NCI-H446 treated with DMSO at 0.1 percent for 48 hours (cell line): ENCODE results near the gene MROH2B.
A peak's percentile ranks its signal among the peaks of the same experiment; 100 is the strongest.

Experiments used
- DNase-seq: peaks from one replicate; lab custom pipeline; 2025; lab: John Stamatoyannopoulos, UW

MROH2B gene

DNA sequence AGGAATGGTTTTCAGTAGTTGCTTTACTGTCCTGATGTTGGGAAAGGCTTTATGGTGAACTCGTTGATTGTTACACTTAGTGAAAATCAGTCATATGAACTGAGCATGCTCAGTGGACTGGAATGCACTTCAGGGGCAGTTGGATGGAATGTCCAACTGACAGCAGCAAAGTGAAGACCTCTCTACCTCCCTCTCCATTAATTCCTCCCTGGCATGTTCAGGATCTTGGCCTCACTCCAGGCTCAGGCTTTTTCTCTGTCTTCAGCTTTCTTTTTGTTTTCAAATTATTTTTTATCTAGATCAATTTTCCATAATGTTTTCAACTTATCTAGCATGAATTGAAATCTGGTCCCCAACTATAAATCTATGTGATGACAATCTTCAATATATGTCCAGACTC lies at the start of gene MROH2B:
Gene MROH2B (minus strand): TSS at position 101 of the 400 bp plus-strand sequence. CDS start 490 bp downstream, outside the sequence.
- DNase-seq = no peak

DNA sequence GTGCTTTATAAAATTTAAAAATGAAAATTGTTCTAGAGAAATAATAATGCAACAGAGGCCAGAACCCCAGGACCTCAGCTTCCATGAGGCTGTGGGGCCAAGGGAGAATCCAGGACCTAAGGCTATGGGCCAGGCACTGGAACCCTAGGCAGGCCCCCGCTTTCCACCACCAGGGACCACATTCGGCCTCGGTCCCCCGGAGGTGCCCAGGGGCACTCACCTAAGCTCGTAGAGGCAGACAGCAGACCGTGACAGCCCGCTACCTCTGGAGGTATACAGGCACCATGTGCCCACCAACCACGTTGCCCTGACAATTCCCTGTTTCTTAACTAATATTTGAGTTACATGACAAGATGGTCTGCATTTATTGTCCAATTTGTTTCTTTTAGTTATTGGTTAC lies 49.5 kb upstream of the MROH2B start:
- no peak for DNase-seq

DNA sequence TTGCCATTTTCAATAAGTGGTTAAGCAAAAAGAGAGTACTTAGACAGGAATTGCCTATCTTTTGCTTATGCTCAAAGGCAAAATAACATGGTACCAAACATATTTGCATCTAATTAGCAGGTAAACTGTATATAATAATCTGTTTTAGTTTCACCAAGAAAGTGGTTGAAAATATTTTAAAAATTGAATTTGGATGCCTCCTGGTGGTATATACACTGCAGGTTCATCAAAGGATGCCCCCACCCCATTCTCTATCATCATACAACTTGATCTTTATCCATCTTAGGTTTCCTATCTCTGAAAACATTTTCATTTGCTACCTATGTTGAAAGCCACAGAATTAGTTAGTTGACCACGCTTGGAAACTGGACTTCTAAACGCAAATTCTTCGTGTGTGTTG lies 47.0 kb upstream of the MROH2B start:
- no peak for DNase-seq

DNA sequence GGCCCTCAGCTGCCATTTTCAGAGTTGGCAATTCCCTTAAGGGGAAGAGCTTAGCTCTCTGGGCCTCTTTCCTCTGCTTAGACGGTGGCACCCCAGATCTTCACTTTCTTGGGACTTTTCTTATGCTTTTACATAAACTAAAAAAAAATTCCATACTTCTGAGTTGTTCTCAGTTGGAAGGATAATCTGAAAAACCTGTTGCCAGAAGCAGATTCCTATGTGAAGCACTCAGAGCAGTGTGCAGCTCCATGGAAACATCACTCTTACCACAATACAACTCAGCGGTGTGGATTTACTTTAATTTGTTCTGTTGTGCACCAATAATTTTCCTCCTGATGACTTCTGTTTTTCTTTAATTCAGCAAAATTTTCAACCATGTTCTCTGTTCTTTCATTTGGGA lies 44.1 kb upstream of the MROH2B start:
- DNase-seq = no peak

DNA sequence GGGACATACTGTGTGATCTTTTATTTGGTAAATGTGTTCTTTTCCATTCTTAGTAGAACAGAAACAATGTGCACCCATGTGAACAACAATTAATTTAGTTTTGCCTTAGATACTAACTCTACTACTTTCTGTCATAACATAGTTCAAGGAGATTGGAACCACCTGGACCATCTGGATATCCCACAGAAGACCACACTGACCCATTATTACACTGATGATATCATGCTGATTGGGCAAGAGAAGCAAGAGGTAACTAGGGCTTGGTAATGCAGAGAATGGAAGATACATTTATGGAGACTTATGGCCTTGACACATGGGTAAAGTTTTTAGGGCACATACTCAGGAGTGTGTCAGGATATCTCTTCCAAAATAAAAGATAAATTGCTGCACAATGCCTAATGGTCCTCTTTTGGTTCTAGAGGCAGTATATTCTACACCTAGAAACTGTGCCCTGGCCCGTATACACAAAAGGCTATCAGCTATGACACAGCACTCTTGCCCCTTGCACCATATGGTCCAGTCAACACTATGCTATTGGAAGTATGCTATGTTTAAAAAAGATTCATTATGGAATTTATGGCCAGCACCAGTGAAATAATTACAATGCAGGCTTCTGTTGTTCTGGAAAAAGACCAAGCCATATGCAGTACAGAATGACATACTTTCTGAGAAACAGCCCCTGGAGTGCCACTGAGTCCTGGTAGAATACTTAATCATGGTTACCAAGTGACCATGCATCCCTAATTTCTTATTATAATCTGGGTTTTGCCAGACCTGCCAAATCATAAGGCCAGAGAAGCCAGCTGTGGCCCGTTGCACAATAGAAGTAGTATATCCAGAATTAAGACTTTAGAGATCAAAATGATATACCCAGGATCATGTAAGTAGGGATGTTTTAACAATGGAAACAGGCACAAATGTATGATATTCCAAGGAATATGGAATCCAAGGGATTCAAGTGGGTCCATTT lies 41.6 kb upstream of the MROH2B start:
- no peak for DNase-seq

DNA sequence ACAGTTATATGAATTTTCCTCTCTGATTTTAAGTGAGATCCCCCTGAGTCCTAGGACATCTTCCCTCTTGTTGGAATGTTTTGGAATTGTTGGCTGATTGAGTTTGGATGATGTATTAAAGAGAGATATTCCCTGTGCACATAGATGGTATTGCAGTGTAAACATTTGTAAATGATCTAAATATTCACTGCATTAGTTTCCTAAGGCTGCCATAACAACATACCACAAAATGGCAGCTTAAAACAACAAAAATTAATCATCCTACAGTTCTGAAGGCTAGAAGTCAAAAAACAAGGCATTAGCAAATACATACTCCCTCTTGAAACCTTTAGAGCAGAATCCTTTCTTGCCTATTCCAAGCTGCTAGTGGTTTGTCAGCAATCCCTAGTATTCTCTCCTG lies 38.0 kb upstream of the MROH2B start:
- DNase-seq = no peak

DNA sequence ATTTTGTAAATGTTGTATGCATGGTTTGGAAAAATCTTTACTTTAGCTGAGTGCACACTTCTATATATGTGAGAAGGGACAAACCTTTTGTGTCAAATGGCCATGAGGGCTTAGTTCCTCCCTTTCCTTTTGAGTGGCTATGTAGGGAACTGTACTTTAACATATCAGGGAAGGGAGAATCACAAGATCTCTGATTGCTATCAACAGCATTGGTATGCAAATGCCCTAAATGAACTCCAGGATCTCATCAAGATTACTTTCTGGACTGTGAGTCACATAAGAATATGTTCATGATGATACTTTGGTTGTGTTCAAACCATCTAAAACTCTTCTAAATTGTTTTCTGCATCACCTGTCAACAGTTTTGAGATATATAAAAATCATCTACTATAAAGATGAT lies 31.2 kb upstream of the MROH2B start:
- DNase-seq = no peak

DNA sequence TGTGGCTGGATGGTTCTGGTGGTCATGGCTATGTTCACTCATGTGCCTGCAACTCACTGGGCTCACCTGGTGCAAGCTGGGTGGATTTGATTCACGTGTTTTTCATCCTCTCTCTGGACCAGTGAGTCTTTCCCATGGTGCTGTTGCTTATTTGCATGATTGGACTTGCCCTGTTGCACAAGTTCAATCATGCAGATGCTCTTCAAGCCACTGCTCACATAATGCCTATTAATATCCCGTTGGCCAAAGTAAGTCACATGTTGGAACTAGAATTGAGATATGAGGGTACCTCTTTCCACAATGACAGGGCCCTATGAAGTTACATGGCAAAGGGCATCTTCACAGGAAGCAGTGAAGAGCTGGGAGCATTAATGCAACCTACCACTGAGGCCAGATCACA lies 26.5 kb upstream of the MROH2B start:
- no peak for DNase-seq

DNA sequence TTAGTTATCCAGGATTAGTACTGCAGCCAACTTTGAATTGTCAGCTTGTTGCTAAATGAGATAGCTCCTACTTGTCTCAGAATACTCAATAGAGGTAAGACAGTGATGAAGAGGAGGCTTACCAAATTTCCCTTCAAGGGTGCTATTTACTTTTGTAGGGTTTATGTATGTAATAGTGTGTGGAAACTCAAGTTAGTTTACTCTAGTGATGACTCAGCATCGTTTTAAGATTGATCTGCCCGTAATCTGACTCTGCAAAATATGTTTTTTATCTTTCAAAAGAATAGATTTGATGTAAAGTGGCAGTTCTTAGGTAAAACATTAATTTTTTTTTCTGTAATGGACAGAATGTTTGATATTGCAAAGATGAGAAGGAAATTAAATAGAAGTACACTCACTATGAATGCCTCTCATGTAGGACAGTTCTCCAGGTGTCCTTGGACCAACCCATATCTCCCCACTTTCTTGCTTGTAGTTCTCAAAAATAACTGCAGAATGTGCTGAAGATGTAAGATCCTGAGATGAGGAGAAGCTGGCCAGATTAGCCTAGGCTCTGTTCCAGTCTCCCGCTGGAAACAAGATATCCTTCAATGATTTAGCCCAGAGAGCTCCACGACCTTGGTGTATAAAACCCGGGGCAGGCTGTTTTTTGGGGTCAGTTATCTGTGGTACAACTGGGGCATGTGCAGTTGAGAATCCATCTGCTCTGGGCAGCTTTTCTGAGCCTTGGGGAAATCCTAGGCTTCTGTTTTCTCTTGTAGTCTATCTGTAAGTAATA lies 24.4 kb upstream of the MROH2B start:
- no peak for DNase-seq

DNA sequence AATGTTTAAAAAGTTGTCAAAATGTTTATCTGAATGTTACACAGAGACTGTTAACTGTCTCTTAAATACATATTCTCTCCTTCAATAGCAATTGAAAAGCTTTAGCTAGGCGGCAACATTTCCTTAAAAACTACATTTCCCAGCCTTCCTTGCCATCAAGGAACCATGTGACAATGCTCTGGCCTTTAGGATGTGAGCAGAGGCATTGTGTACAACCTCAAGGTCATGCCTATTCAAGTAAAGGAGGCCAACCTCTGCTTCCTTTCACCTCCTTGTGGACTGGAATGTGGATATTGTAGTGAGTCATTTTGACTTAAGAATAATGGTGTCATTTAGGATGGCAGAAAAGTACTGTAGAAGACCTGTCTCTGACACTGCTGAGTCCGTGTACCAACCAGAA lies 23.7 kb upstream of the MROH2B start:
- no peak for DNase-seq

DNA sequence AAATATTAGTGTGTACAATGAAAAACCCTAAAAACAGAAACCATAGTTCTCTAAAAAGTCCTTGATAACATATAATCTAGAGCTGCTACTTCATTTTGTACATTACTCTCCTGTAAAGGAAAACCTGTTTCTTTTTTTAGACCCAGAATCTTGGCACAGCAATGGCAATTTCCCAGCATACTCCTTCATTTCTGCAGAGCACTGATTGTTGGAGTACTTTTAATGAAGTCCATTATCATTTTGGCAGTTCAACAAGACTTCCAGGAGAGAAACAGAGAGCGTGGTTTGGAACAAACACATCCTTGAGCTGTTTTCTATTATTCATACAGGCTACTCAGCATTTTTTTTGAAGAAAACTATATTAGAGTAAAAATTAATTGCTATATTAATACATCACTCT lies 22.7 kb upstream of the MROH2B start:
- DNase-seq = no peak

DNA sequence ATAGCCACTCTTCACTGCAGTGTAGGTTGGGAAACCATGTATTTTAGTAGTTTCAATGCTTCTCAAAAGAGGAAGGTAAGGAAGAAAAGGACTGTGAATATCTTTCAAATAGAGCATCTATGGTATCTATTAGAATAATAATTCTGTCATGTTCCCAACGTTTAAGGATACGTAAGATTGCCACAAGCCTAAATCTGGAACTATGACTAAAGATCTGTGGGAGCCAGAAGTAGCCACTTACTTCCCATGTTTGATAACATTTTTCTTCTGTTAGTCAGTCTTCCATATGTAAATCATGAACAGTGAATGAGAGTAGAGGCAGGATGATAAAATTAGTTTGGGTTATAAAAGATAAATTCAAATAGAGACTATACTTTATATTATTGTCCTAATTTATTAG lies 16.3 kb upstream of the MROH2B start:
- DNase-seq = no peak

DNA sequence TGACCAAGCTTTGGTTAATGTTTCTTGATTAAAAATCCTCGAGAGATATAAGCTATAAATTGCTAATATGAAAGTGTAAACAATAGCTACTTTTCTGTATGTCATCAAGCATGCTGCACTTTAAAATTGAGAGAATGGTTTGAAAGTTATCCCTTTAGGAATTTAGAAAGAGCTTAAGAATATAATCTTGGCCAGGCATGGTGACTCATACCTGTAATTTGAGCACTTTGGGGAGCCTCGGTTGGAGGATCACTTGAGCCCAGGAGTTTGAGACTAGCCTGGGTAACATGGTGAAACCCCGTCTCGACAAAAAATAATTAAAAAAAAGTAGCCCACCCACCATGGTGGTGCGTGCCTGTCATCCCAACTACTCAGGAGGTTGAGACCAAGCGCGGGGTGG lies 12.2 kb upstream of the MROH2B start:
- no peak for DNase-seq

DNA sequence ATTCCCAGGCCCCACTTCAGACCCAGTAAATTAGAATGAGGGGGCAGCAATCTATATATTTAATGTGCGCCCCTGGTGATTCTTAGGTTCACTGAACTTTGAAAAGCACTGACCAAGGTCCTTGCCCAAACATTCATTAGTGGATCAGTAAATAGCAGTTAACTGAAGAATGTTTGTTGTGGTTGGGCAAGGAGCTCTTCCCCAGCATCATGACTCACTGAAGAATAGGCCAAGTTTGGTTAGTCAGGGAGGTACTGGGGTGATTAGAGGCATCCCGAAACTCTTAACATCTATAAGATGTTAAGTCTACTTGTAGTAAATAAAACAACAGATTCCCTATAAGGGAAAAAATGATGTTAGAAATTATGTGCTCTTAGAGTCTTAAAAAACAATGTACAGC lies 833 bp upstream of the MROH2B start:
- no peak for DNase-seq

DNA sequence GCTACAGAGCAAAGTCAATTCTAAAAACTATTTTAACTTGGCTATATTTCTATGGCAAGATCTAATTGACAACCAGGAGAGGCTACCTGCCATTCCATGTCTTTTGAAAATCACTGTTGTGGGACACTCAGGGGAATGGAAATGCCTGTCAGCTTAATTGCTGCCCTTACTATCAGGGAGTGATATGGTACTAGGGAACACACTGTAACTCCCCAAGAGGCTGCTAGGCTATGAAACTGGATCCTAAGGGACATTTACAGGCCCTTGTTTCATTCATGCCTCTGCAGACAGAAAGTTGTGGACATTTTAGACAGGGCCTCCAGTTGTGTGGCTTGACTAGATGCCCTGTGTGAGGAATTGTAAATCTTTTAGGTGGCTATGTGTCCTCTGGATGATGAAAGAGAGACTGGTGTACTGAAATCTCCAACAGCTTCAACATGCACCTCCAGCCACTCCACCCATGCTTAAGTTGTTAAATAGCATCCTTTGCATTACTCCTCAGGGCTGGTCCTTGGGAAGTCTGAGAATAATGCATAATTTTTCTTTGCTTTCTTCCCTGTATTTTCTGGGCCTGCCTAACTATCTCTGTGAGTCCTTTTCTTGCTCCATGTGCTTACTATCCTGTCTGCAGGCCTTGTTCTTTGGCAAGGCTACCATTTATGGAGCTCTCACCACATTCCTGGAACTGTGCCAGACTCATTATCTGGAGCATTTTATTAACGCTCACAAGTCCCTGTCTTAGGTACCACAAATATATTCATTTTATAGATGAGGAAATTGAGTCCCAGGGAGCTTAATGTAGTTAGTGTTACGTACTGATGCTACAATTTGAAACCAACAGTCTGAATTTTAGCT lies 3.2 kb downstream of the MROH2B start:
- peak; percentile 66 for DNase-seq

DNA sequence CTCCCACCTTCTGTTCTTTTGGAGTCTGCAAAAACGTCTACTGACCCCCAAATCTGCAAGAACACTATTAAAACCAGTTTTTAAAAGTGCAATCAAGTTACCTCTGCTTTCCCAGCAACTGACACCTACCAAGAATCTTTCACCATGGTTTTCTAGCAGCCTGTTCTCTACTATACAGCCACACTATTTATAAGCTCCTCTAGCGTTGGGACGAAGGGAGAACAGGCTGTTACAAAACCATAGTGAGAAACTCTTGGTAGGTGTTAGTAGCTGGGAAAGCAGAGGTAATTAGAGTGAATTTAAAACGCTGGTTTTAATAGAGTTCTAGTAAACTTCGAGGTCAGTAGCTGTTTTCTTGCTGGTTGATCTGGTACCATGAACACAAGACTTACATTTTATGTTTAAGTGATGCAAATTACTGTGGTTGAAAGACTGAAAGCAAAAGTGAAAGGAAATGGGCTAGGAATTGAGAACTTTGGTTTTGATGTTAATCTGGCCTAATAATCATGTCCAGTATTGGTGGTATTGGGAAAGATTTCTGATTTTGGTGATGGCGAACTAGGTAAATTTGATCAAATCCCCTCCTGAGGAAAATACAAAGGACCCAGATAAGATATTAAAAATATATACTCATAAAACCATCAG lies 5.3 kb downstream of the MROH2B start:
- no peak for DNase-seq

DNA sequence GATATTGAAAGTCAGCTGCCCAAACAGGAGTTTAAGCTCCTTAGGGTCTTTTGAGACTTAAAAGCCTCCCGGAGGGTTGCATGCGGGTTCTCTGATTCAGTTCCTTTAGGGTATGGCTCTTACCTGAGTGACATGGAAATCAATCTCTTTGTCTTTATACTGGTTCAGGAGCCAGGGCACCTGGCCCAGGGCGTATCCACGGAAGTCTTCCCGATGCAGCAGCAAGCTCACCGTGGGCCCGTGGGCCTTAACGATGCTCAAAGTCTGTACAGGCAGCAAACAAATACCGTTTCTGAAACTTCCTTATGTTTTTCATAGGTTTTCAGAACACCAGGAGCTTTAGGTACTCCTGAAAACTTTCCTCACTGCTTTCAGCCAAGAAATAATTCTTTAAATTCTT lies 13.2 kb downstream of the MROH2B start:
- DNase-seq = no peak

DNA sequence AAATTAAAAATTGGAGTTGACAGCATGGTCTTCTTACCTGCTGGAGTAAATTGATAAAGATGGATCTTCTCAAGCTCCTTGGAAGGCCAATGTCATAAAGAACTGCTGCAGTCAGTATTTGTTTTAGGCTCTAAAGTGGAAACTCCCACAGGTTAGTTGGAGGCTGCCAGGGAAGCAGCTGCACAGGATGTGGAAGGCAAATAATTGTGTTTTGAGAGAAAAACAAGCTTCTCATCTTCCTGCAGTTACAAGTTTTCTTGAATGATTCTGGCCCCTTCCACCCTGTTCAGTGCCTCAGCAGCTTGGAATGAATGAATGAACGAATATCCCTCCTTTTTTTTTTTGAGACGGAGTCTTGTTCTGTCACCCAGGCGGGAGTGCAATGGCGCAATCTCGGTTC lies 13.9 kb downstream of the MROH2B start:
- DNase-seq = no peak

DNA sequence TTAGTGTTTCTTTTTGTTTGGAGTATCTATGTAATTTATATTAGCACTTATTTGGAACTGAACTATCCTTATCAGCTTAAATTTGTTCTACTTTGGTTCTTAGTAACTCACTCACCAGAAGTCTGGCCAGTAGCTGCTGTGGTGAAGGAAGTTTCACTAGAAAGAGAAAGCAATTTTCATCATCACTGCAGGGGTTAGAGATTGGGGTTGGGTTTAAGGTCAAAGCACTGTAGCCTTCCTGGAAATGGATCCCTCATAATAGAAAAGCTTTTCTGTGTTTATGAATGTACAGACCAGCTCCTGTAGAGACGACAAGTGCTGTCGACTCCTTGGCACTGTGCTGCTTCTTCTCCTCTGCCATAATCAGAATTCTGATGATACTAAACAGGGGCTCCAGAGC lies 22.2 kb downstream of the MROH2B start:
- no peak for DNase-seq

DNA sequence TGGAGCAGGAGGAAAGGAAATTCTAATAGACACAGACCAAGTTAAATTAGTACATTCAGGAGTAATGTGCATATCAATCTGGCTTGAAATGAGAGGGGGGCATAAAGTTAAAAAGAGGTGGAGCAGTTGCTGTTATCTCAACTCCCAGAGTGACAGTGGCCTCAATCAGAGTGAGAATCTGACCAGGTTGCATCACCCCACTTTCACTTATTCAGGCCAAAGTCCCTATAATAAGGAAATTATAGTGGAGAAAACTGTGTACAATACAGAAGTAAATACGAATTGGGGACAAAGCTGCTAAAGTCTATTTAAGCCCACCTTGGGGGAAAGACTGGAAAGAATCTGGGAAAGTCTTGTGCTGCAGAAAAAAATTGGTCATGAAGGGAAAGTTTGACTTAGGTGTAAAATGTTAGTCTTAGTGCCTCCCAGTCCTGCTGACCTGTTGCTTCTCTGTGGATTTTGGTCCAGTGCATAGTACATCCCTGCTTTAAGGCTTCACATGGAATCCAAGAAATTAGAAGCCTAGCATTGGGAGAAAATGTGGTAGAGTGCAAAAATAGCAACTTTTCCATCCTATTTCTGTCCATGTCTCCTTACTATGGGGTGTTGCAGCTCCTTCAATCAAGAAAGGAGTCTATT lies 27.9 kb downstream of the MROH2B start:
- no peak for DNase-seq

DNA sequence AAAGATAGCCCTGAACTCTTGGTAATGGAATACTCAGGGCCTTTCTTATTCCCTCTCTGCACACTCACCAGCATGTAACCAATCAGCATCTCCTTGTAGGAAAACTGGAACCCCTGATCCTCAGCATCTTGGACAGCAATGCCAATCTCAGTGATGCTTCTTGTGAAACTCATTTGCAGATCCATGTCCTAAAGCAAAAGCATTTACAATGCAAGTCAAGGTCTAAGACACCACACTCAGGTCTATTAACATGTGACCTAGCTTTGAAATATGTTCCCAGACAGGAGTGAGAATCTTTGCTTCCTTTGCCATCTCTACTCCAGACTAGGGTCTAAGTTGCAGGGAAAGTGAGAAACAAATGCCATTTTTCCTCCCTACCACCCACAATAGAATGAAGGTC lies 38.2 kb downstream of the MROH2B start:
- DNase-seq = no peak
